DMS 273 (cell line): ENCODE data around the gene RFX6.
"Not testable (repeated sequence)": the region's sequence is repeated elsewhere in the genome, so short reads cannot be mapped to it uniquely, and the experiment has no call there.

Experiments used
- DNase-seq: peaks from one replicate; lab custom pipeline; 2025; ENCODE audit not compliant: unreplicated experiment; lab: John Stamatoyannopoulos, UW

RFX6 gene, protein sequence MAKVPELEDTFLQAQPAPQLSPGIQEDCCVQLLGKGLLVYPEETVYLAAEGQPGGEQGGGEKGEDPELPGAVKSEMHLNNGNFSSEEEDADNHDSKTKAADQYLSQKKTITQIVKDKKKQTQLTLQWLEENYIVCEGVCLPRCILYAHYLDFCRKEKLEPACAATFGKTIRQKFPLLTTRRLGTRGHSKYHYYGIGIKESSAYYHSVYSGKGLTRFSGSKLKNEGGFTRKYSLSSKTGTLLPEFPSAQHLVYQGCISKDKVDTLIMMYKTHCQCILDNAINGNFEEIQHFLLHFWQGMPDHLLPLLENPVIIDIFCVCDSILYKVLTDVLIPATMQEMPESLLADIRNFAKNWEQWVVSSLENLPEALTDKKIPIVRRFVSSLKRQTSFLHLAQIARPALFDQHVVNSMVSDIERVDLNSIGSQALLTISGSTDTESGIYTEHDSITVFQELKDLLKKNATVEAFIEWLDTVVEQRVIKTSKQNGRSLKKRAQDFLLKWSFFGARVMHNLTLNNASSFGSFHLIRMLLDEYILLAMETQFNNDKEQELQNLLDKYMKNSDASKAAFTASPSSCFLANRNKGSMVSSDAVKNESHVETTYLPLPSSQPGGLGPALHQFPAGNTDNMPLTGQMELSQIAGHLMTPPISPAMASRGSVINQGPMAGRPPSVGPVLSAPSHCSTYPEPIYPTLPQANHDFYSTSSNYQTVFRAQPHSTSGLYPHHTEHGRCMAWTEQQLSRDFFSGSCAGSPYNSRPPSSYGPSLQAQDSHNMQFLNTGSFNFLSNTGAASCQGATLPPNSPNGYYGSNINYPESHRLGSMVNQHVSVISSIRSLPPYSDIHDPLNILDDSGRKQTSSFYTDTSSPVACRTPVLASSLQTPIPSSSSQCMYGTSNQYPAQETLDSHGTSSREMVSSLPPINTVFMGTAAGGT

DNA sequence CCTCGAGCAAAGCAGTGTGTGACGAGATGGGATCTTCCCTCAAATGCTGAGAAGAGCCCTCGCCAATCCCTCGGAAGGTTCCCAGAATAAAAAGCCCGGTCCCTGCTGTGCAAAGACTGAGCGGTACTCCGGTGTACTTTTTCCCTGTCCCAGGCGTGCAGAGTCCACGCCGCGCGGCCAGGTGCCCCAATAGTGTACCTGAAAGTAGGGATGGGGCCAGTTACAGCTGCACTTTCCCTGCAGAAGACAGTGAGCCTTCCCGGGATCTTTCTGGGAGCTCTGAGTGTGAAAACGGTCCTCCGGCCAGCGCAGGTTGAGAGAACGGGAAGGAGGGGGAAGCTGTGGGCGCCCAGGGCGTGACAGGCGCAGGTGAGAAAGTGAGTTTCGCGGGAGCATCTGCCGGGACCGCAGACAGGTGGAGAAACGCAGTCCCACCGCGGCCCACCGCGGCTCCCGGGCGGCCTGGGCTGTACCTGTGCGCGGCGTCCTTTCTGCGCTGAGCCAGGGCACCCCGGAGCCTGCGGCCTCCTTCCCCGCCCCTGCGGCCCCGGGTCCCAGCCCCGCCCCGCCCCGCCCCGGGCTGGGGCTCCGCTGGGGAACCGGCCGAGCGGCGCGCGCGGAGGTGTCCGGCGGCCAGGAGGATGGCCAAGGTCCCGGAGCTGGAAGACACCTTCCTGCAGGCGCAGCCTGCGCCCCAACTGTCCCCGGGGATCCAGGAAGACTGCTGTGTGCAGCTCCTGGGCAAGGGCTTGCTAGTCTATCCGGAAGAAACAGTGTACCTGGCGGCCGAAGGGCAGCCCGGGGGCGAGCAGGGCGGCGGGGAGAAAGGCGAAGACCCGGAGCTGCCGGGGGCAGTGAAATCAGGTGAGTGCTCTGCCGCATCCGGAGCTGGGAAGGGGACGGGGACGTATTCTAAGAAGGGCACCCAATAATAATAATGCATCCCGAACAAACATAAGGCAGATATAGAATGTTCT is at the start of gene RFX6:
RFX6 (plus strand) TSS at position 608 of the 977 bp plus-strand sequence; CDS start at position 642, 34 bp downstream.
- peak; percentile 27 for DNase-seq

DNA sequence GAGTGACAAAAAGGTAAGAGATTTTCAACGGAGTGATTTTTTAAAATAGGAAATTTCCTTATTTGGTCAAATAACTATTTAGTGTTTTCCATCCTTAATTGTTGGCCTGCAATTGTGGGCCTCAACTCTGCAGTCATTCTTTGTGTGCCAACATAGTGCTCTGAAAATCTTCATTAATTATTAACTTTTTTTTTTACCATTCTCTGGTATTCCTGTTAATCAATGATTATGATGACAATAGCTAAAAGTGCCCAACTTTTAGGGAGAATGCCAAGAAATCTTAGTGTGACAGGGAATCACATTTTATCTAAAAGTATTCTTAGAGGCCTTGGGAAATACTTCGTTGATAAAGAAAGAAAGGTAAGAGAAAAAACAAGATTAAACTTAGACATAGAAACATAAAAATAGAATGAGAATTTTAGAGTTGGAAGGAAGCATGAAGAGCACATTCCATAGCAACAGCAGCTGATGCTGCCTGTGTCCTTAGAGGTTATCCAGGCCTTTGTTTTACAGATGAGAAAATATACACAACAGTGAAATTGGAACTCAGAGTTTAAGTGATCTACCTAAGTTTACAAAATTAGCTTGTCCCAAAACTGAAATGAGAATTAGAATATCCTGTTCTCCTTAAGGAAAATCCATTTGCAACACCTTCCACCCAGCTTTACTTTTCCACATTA is 49.3 kb upstream of the RFX6 start:
- DNase-seq, result no peak

DNA sequence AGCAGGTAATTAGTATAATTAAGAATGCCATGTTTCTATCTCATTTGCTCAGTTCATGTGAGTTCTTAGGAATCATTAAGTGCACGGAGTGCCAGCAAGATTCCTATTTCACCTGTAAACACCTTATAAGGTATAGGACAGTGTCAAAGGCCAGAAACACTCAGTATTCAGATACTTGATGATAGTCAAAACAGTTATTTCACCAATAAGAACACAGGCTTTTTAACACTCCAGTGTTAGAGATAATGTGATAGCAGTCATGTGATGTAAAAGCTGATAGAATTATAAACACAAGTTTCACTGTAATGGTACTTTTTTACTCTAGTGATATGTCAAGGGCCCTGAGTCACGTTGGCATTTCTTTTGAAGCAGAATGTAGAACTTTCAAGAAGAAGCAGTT is 48.1 kb upstream of the RFX6 start, which contains the start of gene GPRC6A:
GPRC6A (minus strand) TSS at position 101 of the 400 bp plus-strand sequence; CDS start at position 31, 70 bp downstream.
- DNase-seq, result no peak

DNA sequence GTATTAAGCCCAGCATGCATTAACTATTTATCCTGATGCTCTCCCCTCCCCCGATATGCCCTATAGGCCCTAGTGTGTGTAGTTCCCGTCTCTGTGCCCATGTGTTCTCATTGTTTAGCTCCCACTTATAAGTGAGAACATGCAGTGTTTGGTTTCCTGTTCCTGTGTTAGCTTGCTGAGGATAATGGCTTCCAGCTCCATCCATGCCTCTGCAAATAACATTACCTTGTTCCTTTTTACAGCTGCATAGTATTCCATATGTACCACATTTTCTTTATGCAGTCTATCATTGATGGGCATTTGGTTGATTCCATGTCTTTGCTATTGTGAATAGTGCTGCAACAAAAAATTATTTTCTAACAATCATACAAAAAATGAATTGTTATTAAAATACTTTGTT is 42.5 kb upstream of the RFX6 start:
- not testable (repeated sequence) for DNase-seq

DNA sequence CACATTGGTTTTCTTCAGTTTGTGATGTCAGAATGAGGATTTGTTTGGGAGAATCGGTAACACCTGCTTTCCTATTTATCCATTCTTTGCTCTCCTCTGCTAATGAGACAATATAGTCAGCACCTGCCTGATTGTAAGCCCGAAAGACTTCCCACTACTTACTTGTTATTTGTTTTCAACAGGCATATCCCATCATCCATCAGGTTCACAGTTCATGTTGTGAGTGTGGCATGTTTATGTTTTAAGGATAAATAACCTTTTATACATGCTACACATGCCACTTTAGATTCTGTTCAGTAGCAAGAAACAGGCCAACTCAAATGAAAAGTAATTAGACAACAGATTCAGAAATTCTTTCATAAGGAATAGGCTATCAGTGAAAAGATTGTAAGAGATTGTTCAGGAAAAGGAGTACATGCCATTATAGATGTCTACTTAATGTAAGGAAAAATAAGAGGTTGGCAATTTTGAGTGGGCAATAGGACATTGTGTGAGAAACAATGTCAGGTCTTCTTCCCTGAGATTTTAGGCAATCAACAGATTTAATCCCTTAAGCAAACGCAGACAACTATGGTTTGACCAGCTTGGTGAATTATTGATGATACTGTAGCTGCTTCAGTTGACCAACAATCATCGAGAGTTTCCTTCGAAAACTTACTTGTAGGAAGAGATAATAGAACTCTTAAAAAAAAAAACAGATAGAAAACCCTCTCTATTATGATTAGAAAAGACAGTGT is 40.3 kb upstream of the RFX6 start:
- DNase-seq, result no peak

DNA sequence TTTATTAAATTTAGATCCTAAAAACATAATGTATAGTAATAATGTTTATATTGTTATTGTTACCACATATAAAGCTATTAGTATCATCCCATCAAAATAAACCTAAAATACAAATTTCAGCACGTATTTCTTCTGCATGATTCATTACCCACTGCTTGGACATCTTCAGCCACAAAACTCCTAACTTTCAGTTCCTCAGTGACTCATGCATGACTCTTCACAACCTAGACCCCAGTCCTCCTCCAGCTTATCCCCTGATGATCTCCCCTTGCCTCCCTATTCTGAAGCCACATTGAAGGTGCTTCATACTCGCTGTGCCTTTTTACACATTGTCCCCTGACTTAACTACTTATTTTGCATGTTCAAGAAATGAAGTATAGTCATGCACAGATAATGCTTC is 37.0 kb upstream of the RFX6 start:
- no peak for DNase-seq

DNA sequence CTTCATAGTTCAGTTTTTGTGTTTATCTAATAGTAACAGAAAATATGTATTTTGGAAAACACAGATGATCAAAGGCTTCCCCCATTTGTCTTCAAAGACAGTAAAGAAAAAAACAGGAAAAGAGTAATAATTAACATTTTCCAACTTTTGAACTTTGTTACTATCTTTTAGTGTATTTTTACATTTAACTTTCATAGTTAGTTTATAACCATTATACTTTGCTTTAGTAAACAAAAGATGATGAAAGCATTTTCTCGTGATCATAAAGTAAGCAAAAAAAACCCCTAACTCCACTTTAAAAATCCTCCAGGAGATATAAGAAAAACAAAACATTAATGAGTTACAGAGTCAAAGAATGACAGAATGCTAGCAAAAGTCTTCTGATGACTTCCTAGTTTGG is 34.6 kb upstream of the RFX6 start:
- no peak for DNase-seq

DNA sequence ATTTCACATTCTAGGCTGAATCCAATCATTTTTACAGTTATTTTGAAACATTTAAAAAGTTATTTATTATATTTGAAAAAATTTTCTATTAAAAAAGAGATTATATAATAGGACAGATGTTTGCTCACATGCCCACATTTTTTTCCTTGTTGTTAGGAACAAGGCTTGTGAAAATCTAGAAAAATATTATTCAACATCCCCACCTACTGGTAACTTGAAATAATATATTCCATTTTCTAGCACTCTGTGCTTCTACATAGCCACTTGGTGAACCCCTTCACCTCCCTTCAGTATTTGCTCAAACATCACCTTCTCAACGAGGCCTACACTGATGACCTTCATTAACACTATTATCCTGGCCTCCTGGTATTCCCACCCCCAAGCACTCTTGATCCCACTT is 29.8 kb upstream of the RFX6 start:
- DNase-seq, result peak; percentile 74

DNA sequence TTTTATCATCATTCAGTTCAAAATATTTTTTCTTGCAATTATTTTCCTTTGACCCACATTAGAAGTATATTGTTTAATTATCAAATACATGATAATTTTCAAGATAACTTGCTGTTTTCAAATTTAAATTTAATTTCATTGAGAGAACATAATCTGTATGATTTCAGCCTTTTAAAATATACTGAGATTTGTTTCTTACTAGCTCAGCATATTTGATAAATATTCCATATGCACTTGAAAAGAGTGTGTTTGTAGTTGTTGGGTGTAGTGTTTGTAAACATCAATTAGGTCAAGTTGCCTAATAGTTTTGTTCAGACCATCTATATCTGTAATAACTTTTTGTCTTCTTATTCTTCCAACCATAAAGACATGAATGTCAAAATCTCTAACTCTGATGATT is 19.0 kb upstream of the RFX6 start:
- DNase-seq, result no peak

DNA sequence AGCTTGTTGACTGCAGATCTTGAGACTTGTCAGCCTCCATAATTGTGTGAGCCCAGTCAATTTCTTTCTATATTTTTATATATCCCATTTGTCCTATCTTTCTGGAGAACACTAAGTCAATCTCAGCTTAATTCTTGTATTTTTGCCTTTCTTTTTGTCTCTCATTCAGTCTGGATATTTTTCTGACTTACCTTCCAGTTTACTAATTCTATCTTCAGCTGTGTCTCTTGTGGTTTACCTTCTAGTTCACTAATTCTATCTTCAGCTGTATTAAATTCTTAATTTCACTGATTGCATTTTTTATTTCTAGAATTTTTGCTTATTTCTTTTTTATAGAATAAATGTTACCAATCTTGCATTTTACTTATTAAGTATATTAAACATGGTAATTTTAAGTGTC is 17.8 kb upstream of the RFX6 start:
- DNase-seq, result no peak

DNA sequence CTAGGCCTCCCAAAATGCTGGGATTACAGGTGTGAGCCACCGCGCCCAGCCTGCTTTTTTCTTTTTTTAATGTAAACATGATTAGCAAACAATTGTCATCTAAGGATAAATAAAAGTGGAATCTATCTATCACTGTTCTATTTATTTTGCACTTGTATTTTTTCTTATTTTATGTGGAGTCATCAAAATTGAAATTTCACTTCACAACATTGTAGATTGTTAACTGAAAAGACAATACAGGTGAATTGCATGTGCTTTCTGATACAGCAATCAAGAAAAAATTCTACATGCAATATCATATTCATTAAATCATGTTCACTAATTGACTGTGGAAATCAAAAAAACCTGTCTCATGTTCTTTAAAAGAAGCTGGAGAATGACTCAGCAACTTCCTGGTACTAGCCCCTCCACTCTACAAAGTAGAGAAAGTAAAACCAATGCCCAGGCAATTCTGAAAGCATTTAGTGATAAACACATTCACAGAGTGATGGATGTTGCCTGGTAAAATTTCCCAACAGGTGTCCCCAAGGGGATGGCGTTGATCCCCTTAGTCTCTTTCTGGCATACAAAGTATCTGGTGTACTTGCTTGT is 10.7 kb upstream of the RFX6 start:
- DNase-seq, result no peak

DNA sequence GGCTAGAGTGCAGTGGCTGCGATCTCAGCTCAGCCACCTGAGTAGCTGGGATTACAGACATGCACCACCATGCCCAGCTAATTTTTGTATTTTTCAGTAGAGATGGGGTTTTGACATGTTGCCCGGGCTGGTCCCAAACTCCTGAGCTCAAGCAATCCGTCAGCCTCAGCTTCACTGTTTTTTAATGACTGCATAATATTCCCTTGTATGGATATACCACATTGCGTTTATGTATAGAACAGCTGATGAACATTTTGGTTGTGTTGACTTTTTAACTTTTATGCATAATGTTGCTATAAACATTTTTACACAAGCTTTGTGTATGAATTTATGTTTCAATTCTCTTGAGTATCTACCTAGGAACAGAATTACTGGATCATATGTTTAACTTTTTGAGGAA is 4.3 kb upstream of the RFX6 start:
- DNase-seq, result no peak

DNA sequence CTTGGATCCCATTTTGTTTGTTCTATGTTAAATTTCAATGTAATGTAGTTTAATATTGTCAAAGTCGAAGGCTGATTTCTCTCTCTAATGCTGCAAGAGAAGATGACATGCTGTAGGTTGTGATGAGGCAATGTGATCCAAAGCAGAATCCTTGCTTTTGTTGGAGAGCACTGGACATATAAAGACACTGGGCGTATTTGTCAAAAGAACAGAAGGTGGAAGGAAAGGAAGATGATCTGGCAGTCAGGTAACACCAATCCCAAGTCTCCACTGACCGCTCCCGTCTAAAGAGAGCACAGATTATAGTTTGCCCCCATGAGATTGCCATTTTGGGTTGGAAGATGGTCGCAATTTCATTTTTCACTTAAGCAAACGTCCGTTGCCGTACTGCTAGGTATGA is 935 bp upstream of the RFX6 start:
- no peak for DNase-seq

DNA sequence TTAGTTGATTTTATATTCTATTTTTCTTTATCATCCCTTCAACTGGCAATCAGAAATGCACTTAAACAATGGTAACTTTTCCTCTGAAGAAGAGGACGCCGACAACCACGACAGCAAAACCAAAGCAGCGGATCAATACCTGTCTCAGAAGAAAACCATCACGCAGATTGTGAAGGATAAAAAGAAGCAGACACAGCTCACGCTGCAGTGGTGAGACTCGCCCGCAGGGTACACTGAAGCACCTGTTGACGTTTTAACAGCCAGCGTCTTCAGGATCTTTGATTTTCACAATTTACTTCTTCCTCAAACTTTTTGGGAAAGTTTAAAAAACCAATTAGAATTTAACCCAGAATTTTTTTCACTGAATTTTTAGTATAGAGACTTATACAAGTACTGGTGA is 701 bp downstream of the RFX6 start:
- DNase-seq, result peak; percentile 29

DNA sequence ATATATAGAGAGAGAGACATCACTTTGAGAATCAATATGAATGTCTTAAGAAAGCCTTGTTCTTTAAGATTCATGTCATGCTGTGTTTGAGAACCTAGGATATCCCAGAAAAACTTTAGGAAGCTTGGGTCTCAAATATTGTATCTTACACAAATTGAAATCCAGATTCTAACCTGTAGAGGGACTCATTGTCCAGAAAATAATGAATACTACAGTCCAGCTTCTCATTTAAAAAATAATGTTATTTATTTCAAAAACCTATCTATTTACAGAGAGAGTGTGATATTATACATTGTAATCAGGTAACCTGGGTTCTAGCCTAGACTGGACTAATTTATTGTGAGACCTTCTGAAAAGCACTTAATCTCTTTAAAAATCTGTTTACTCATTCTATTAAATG is 4.2 kb downstream of the RFX6 start:
- DNase-seq, result peak; percentile 22

DNA sequence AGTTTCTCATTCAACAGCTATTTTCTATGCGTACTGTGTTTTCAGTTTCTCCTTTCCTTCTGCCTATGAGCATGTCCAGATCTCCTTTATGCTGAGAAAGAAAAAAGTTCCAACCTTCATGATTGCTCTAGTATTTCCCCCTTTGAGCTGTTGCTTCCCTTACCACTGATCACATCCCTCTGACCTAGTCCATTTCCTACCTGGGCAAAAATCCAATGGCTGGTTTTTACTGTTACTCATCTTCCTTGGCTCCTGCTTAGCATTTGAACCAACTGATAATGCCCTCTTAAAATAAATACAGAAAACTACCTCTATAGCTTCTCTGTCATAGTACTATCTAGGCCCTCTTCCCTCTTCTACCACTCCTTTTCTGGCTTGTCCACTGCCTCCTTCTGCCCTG is 6.0 kb downstream of the RFX6 start:
- no peak for DNase-seq

DNA sequence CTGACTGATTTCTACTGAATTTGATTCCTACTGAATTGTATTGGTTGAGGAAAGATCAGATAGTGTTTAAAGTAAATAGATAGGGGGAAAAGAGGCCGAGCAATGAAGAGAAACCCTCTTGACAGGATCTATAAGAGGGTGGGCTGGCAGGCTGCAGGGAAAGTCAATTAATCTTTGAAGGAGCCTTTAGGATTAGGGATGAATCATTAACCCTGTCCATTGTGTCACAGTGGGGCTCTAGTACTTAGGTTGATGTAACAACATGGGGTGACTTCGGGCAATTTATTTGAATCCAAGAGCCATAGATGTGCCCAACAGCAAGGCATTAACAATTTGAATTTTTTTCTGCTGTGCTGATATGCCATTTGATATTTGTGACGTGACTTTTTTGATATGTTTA is 7.5 kb downstream of the RFX6 start:
- no peak for DNase-seq

DNA sequence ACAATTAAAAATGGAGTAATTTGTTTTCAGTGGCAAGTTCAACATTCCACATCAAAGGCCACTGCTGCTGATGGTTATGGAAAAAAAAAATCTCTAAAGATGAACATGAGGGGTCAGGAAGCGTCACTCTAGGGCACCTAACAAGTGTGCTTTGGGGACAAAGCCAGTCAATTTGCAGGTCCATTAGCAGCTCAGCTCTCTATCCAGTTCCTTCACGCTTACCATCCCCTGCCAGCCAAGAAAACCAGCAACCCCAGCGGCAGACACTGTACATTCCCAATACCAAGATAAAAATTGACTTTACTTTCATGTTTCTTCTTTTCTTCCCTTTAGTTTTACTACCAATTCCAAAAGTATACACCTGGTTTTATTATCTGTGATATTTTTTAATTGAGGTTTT is 10.1 kb downstream of the RFX6 start:
- DNase-seq, result no peak

DNA sequence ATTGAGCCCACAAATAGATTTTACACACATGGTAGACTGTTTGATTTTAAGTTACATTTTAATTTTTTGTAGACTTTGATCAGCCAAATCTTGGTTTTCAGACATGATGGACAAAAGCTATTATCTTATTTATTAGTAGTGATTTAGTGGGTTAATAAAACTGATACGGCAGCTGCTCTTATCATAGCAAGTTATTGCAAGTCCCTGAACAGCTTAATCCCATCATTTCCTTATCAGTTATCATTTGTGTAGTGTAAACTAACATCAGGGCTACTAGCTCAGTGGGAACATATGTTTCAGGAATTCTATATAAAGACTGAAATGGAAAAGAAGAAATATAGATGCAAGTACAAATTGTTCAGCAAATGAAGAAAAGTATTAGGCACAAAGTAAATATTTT is 10.9 kb downstream of the RFX6 start:
- no peak for DNase-seq
